SK-N-SH (cell line): ENCODE data around the gene KDM6B.

Experiments
- CHD2 ChIP-seq: fragments of 150-350 bp; IDR thresholded peaks from 2 replicates; pipeline ENCODE4 v1.6.1; 2018; ENCODE audit warnings: low read length; ENCODE audit not compliant: partially characterized antibody
- CTCF ChIP-seq: fragments of 200-600 bp; sonication (generic); IDR thresholded peaks from 2 replicates; pipeline ENCODE4 v1.6.1; 2017; ENCODE audit warnings: antibody characterized with exemption, mild to moderate bottlenecking, moderate library complexity
- EP300 ChIP-seq, 2 experiments: IDR thresholded peaks; 2 replicates each; pipeline versions ENCODE4 v1.4.0 to v1.6.1; 2012; ENCODE audit warnings: borderline replicate concordance in 1 of 2, low read depth in 1 of 2, low read length in 1 of 2
- GABPA ChIP-seq: IDR thresholded peaks from 2 replicates; pipeline ENCODE4 v1.4.0; 2012; ENCODE audit warnings: low read depth, mild to moderate bottlenecking
- JUND ChIP-seq: IDR thresholded peaks from 2 replicates; pipeline ENCODE4 v1.4.0; 2012
- USF1 ChIP-seq: IDR thresholded peaks from 2 replicates; pipeline ENCODE4 v1.4.0; 2012; ENCODE audit warnings: low read depth, borderline replicate concordance
- USF2 ChIP-seq: fragments of 150-350 bp; IDR thresholded peaks from 2 replicates; pipeline ENCODE4 v1.6.1; 2017; ENCODE audit warnings: antibody characterized with exemption, low read length, low read depth, borderline replicate concordance

GRCh38 chr17:7854851-7855659, 21.0 kb downstream of the KDM6B start, which contains the start of gene TMEM88:
- TF ChIP-seq USF1 (no peak), GABPA (no peak), EP300 (IDR thresholded peaks at IDR 0.05; ENCODE audit: borderline replicate concordance in 1 of 2, low read depth in 1 of 2, low read length in 1 of 2) (no peak), CTCF (no peak), JUND (no peak), CHD2 (no peak), USF2 (no peak)
